ENCODE data around the gene KLF13.

GRCh38 chr15:31316135-31316795, 10.4 kb upstream of the KLF13 start:
- TF ChIP-seq POLR2A (IDR thresholded peaks at IDR 0.05; ENCODE audit: low read depth, low read length) (no peak), TAF1 (IDR thresholded peaks at IDR 0.05; ENCODE audit: low read depth, low read length) (no peak), POLR2AphosphoS5 (IDR thresholded peaks at IDR 0.05; ENCODE audit: low read depth, low read length) (no peak), PAX5 (IDR thresholded peaks at IDR 0.05; ENCODE audit: insufficient read depth, low read length, severe bottlenecking) (no peak)
